NCI-H524 (cell line): Measurements from ENCODE around the gene SLC9A3.

Source experiments
- DNase-seq, 2 experiments: peaks; one replicate each; lab custom pipeline; 2025; lab: John Stamatoyannopoulos, UW

Gene SLC9A3

DNA sequence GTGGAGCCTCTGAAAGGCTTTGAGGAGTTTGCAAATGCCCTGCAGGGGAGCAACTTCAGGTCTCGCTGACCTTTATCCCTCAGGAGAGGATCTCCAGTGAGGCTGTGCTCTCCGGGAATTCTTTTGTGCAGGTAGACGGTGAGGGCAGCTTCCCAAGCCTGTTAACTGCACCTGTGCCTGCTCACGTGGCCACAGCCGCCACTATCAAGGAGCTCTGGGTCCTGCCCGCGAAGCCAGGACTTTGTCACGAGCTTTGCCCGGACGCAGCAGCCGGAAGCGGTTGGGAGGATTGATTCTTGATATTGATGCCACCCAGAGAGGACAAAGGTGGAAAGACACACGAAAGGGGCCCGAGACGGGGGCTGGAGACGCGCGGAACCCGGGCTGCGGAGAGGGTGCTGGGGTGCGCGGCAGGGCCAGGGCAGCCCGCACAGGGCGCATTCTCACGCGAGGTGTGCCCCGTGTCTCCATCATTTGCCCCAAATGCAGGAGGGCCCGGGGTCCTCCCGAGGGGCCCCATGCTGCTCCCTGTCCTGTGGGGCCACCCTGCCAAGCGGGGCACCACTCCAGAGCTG lies 18.2 kb downstream of the SLC9A3 start:
- DNase-seq, result no peak

DNA sequence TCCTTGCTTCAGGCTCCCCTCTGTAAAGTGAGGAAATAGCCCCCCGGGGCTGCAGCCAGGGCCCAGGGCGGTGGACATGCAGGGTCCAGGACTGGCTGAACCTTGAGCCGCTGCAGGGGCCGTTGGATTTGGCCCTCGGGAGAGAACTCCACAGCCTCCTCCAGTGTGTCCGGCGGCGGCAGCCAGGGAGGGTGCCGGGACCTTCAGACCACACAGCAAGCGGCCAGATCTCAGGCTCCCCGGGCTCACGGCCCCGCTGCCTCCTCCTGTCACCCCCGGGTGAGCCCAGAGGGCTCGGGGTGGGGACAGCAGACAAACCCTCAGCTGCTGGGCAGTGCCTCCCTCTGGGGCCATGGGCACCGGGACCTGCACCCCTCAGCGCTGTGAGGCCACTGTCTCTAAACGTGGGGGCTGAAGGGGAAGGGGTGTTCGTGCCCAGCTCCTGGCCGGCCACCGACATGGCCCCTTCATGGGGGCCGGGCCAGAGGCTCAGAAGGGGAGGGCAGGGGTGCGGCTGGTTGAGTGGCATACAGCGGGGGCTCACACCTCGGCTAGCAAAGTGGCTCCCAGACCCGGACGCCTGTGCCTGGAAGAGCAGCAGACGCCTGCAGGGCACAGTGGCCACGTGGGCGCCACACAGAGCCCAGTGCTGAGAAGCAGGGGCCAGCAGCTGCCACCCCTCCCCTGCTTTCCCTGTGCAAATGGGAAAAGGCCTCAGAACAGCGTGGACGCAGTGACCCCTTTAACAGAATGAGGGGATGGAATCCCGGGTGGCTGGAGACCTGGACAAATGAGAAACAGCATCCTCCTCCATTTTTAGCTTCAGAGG lies 19.7 kb downstream of the SLC9A3 start:
- peak in 1 of 2 experiments; percentile 31 for DNase-seq

DNA sequence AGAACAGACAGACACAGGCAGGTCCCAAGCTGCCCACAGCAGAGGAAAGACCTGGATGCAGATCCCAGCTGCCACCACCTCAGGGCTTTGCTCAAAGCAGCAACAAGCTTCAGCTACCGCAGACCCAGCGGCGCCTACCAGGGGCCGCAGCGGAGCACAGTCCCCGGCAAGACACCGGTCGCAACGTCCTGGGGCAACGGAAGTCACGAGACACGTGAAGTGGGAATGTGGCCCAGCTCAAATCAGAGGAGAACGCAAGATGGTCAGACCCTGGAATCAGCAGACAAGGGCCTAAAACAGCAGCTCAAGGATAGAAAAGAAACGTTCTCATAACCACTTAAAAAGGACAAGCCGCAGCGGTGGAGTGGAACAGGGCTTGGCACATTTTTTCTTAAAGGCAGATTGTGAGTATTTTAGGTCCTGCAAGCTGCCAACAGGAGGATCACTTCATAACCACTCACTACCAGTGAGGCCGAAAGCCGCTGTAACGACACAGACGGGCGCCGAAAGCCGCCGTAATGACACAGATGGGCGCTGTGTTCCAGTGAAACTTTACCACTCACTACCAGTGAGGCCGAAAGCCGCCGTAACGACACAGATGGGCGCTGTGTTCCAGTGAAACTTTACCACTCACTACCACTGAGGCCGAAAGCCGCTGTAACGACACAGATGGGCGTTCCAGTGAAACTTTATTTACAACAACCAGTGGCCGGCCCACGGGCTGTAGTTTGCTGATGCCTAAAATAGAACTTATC lies 21.7 kb downstream of the SLC9A3 start:
- peak; percentile 22 to 55 for DNase-seq

DNA sequence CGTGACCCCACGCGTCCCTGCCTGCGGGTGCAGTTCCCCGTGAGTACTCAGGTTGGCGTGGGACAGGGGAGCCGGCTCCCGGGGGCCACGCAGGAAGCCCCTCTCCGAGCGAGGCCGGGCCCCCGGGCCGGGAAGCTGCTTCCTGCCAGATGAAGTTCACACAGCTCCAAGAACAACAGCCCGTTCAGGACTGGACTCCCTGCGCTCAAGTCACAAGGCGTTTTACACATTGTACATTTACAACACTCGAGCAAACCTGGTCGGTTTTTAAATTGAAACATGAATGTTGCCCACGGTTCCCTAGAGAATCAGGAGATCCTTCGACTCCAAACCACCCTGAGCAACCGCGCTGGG lies 22.4 kb downstream of the SLC9A3 start:
- no peak for DNase-seq

DNA sequence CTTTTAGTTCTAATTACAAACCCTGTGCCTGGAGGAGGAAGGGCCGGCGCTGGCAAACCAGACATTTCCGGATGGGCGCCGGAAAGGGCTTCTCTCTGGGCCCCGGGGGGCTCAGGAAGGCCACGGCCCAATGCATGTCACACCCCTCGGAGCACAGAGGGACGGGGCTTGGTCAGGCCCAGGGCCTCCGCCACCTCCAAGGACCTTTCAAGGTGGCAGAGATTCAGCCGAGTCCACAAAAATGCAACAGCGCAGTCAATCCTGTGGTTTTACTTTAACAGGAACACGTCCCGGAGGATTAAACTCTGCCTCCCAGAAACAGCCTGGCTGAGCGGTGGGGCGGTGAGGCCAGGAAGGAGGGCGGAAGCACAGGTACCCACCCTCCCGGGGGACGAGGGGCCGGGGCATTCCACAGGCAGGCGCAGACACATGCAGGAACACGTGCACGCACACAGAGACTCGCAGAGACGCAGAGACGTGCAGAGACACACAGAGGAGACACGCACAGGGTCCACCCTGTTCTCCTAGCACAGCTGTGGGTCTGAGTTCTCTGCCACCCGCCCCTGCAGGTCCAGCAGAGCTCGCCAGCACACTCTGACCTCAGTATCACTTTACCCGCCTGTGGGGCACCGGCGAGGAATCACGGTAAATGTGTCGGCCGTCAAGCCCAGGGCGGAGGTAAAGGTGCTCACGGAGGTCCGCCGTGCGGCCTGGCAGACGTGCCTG lies 23.0 kb downstream of the SLC9A3 start:
- DNase-seq, result no peak

DNA sequence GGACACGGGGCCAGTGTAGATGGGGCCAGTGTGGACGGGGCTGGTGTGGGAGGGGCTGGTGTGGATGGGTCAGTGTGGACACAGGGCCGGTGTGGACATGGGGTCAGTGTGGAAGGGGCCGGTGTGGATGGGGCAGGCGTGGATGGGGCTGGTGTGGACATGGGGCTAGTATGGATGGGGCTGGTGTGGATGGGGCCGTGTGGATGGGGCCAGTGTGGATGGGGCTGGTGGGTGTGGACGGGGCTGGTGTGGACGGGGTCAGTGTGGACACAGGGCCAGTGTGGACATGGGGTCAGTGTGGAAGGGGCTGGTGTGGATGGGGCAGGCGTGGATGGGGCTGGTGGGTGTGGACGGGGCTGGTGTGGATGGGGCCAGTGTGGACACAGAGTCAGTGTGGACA lies 23.8 kb downstream of the SLC9A3 start:
- DNase-seq, result no peak

DNA sequence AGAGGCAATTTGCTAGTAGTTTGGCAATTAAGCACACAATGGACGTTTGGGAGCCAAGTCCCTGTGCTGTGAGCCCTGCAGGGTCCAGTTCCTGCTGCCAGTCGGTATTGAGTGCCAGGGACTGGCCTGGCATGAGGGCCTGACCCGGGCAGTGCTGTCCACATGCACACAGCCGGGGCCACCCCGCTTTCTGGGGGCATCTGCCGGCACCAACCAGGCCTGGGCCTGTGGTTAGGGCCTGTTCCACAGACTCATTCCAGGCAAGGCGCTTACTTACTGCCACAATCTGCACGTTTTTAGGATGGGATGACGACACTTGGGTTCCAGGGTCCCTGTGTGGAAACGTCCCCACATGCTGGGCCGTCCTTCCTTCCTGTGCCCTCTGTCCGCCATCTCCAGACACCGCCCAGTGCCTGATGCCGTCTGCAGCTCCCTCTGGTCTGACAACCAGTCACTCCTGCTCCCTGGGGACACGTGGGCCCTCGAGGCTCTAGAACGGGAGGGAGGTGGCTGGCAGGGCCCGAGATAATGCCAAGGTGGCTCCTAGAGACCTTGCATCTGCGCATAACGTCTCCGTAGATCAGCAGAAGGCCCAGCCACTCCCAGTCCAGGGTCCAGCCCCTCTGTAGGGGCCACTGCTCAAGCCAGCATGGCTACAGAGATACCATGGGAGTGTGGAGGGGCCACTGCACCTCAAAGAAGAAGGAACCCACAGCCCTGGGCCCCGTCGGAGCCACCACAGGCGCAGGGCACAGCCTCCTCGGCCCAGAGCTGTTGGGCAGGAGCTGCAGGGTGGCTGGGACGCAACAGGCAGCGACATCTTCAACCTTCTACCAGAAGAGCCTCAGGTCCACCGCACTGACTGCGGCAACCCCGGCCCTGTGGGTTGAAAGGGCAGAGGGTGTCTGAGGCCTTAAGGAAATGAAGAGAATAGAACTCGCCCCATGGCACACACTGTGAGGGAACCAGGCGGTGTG lies 24.7 kb downstream of the SLC9A3 start:
- DNase-seq, result no peak

DNA sequence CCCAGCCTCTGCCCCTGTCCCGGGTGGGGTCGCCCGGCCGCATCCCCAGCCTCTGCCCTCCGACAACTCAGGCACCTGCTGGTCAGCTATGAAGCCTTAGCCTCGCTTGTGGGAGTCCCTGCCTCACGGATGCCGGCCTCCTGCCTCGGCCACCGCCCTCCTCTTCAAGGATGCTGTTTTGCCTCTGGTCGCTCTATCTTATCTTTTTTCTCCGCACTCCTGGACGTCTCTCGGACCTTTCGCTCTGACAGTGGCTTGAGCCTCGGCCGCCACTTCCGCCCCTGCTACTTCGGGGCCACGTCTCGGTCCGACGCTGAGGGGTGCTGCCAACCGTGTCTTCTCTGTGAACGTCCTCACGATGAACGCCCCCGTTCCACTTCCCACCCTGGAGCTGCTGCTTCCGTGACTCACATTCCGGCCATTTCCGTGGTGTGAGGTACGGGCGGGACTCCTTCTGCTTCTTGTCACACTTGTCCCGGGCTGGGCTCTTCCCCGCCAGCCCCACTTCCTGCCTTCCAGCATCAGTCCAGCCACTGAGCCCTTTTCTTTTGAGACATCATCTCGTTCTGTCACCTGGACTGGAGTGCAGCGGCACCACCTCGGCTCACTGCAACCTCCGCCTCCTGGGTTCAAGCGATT lies 26.3 kb downstream of the SLC9A3 start:
- no peak for DNase-seq

DNA sequence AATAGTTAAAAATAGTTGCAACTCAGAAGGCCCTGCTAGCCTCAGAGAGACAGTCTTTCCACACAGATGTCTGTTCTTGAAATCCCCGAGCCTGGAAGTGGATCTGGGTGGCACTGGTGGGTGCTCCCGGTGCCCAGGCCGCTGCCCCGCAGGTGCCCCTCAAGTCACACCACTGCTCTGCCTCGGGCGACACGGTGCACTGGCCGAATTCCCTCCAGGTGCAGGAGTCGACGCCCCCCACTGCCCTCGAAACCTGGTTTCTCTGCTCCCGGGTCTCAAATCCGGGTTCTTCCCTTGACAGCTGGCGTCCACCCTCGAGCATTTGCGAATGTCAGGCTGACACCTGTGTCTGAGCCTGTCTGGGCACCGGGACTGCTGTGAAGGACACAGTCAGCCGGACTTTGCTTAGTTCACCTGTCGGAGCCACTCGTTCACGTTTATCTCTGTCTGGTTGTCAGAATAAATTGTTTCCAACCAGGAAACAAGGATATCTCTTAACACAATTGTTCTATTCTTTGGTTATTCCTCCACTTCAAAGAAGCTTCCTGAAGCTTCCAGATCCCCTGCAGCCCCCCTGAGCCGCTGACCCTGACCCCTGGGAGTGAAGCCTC lies 27.1 kb downstream of the SLC9A3 start:
- DNase-seq, result peak in 1 of 2 experiments; percentile 45

DNA sequence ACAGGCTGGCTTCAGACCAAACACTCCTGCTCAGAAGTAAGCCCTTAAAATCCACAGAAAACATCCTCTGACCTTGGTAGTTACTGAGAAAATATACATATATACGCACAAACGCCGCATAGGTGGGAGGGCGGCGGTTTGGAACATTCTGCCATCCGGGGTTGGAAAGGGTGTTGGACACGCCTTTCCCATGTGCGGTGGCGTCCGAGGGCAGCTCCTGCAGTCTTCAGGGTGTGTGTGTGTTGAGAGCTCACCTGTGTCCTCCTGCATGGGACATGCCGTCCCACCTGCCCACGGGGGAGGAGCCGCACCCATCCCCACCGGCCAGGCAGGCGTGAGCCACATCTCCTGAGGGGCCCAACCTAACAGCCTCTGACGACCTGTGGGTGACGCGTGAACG lies 28.2 kb downstream of the SLC9A3 start:
- DNase-seq, result no peak

DNA sequence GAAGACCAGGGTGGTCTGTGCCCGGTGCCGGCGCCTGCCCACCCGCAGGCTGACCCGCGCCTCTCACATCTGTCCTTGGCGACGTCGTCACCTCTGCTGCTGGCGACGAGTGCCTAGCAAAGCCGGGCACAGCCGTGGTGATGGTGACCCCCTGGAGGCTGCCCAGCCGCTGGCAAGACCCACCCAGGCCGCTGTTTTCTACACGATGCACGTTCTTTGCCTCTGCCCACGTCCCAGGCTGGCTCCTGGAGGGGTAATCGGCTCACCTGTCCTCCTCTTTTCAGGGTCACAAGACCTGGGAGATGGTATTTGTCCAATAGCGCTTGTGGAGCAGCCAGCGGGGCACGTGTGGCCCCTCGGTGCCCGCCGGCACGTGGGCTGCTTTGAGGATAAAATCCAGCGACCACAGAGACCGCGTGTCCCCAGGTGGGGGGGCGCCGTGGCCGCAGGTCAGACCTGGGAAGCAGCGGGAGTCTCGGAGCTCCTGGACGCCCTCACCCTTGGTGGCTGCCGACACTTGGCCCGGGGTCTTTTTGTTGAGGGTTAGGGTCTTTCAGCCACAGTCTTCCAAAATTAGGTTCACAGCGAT lies 29.5 kb downstream of the SLC9A3 start:
- no peak for DNase-seq

DNA sequence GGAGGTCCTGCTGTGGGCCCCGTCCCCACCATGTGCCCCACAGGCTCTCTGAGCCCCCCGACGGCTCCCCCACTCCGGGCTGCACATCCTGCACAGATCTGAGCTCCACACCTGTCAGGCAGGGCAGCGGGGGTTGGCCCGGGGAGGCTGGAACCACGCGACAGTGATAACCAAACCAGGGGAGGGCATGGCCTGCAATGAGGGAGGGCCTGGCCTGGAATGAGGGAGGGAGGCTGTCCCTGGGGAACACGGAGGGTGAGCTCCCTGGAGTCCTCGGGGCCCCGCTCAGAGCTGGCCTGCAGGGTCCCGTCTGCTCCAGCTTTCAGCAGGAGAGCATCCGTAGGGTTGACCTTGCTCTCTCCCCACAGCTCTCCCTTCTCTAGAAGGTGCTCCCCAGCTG lies 30.5 kb downstream of the SLC9A3 start:
- no peak for DNase-seq

DNA sequence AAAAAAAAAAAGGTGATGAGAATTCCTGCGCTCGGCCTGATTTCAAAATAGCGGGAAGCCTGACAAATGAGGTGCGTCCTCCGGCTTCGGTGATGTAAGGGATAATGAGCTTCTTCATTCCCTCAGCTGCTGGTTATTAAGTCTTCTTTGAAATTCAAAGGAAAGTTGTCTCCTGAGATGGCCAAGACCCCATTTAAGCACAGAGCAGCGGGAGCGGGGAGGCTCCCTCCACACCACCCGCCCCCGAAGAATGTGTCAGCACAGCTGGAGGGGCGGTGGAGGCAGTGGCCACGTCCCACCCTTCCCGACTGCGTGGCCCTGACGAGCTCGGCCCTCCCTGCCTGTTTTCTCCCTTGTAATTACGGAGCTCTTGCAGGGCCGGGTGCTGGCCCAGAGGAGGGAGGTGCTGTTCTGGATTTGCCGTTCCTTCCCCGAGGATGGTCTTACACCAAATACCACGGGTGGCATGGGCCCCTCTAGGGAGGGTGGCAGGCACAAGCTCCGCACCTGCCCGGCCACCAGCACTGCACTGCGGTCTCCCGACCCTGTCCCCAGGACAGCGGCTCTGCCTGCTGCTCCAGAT lies 31.0 kb downstream of the SLC9A3 start:
- no peak for DNase-seq

DNA sequence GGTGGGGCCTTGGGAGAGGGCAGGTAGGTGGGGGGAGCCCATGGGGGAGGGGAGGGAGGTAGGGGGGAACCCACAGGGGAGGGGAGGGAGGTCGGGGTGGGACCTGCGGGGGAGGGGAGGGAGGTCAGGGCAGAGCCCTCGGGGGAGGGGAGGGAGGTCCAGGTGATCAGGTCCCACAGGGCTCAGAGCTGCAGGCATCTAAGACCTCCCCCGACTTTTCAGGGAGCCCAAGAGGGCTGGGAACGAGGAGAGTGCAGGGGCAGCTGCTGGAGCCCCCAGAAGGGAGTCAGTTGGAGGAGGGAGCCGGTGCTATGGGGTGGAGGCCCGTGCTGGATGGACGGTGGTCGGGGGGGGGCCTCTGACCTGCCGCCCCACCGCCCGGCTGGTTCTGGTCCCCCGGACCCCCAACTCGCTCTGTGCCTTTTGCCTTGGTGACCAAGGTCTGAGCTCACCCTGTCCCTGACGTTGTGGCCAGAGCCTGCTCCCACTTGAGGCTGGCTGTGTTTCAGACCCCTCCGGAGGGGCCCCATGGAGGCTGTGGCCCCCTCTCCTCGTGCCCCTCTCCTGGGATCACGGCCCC lies 31.8 kb downstream of the SLC9A3 start:
- no peak for DNase-seq

DNA sequence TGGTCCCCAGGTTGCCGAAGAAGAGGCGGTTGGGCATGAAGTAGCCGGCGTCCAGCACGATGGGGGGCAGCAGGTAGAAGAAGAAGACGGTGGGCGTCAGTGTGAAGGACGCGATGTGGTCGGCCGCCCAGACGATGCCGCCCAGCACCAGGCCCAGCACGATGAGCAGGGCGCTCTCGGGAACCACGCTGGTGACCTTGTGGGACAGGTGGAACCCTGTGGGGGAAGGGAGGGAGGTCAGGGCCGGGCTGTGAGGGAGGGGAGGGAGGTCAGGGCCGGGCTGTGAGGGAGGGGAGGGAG lies 32.4 kb downstream of the SLC9A3 start:
- no peak for DNase-seq

DNA sequence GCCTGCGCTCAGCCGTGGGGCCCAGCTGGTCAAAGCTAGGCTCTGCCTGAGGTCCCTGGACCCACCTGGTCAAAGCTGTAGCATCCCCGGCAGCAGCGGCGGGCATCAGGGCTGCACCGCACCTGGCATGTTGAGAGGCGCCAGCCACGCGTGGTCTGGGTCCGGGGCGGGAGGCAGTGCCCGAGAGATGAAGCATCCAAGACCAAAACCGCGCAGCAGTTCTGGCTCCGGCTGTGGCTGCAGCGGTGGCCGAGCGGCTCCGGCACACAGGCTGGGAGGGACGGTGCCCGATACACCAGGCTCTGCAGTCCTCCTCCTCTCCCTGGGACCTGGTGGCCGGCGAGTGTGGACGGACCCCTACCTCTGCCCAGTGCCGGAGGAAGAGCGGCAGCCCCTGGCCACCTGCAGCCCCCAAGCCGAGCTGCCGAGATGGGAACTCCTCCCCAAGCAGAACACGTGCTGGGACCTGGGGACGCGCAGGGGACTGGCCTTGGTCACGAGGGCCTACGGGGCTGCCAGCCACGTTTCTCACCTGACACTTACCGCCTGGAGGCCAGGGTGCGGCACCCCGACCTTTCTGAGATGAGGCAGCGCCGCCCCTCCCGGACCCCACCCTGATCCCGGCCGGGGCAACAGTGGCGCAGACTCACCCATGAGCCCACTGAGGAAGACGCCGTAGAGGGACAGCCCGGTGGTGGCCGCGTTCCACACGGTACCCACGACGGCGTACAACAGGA lies 33.0 kb downstream of the SLC9A3 start:
- DNase-seq, result no peak

DNA sequence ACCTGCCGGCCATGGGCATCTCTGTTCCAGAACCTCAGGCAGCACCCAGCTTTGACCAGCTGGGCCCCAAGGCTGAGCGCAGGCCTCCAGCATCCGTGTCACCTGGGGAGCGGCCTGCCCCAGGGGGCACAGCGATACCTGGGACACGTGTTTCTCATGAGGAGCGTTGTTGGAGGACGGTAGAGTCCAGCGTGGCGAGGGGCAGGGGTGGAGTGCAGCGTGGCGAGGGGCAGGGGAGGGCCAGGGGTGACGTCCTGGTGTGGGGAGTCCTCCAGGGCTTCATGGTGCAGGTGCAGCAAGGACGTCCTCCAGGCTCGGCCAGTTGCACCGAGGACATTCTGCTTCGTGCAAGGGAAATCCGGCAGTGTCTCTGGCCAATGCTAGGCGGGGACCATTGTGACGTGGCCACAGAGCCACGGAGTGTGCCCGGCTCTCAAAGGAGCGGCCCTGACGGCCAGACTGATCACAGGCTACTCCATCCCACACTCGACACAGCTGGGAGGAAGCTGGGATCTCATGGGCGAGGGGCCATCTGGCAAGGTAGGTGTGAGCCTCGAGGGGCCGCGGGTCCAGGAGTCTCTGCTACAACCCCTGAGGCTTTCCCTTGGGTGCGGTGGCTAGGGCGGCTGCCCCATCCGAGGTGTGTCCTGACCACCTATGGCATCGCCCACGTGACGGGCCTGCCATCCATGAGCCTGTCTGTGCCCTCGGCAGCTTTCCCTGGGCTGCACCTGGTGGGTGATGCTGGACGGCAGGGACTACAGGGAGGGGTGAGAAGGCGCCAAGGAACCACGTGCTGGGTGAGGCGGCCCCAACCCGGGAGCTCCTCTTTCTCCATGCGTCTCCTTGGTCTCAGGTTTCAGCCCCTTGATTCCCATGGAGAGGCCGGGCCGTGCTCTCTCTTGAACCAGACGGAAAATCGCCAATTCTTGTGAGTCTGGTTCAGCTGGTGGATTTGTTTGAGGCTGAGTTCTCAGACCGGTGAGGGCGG lies 33.8 kb downstream of the SLC9A3 start:
- DNase-seq, result peak; percentile 16 to 44
